Measurements from ENCODE around the gene ASTN2. TPM values are rescaled to one million over a fixed set of nuclear protein-coding genes. Genes with fewer than 3 reads are reported as not detected.

Gene ASTN2
- polyA plus RNA-seq, 1 experiment = 6.6 TPM

DNA sequence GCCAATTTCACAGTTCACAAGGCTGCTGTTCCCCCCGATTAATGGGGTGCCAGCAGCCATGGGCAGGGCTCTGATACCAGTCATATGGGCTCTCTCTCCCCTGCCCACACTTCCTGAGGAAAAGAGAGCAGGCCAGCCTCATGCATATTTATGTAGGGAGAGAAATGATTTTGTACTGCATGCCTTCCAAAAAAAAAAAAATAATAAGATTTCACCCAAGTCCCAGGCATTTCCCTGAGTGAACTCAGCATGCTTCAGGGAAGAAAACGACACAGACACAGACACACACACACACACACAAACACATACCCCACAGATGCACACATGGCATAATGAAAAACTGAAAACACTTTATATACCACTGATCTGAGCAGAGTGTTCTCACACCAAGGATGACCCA lies 232.8 kb downstream of the ASTN2 start:
- DNase-seq (ENCODE audit: low read depth, low spot score) = no peak
- CTCF ChIA-PET = no interaction called here
- POLR2A ChIA-PET = no interaction called here
- H3K4me3 ChIP-seq (ENCODE audit: low read depth, low read length) = no peak overlapping the region
- peaks cover 7% of the 10 kb centered on the region for H3K9me3 ChIP-seq (ENCODE audit: control insufficient read depth, insufficient read depth, low read length)
- H3K27ac ChIP-seq (ENCODE audit: low read depth, low read length) = no peak overlapping the region
- TF ChIP-seq, protein P1, sequence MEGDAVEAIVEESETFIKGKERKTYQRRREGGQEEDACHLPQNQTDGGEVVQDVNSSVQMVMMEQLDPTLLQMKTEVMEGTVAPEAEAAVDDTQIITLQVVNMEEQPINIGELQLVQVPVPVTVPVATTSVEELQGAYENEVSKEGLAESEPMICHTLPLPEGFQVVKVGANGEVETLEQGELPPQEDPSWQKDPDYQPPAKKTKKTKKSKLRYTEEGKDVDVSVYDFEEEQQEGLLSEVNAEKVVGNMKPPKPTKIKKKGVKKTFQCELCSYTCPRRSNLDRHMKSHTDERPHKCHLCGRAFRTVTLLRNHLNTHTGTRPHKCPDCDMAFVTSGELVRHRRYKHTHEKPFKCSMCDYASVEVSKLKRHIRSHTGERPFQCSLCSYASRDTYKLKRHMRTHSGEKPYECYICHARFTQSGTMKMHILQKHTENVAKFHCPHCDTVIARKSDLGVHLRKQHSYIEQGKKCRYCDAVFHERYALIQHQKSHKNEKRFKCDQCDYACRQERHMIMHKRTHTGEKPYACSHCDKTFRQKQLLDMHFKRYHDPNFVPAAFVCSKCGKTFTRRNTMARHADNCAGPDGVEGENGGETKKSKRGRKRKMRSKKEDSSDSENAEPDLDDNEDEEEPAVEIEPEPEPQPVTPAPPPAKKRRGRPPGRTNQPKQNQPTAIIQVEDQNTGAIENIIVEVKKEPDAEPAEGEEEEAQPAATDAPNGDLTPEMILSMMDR (IDR thresholded peaks at IDR 0.05; ENCODE audit: low read depth, low read length) = no peak
- no peaks in the 10 kb centered on the region for H3K27me3 ChIP-seq (ENCODE audit: control insufficient read depth, insufficient read depth, low read length)

DNA sequence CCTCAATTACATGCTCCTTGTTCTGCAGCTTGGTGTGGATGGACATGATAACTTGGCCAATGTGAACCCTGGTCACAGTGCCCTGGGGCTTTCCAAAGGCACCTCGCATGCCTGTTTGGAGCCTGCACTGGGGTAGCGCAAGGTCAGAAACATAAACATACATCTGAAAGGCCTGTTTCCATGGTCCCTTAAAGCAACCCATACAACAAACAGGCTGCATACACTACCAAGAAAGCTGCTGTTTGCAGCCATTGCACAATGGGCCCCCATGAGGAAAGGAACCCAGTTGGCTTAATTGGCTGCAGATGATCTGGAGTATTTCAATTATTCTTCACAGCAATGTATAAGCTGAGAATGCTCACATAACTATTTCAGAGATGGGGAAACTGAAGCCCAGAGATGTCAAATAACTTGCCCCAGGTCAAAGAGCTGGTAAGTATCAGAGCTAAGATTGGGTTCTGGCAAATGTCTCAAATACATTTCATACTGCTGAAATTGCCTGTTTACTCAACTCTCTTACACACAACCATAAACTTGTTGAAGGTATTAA lies 233.9 kb downstream of the ASTN2 start:
- no peaks in the 10 kb centered on the region for H3K27me3 ChIP-seq (ENCODE audit: control insufficient read depth, insufficient read depth, low read length)
- ChIA-PET CTCF (no interaction called here), POLR2A (no interaction called here)
- no peak overlapping the region for H3K4me3 ChIP-seq (ENCODE audit: low read depth, low read length)
- no peak for DNase-seq (ENCODE audit: low read depth, low spot score)
- TF ChIP-seq, protein P1 (IDR thresholded peaks at IDR 0.05; ENCODE audit: low read depth, low read length) = no peak
- no peak overlapping the region for H3K27ac ChIP-seq (ENCODE audit: low read depth, low read length)
- peaks cover 7% of the 10 kb centered on the region for H3K9me3 ChIP-seq (ENCODE audit: control insufficient read depth, insufficient read depth, low read length)

DNA sequence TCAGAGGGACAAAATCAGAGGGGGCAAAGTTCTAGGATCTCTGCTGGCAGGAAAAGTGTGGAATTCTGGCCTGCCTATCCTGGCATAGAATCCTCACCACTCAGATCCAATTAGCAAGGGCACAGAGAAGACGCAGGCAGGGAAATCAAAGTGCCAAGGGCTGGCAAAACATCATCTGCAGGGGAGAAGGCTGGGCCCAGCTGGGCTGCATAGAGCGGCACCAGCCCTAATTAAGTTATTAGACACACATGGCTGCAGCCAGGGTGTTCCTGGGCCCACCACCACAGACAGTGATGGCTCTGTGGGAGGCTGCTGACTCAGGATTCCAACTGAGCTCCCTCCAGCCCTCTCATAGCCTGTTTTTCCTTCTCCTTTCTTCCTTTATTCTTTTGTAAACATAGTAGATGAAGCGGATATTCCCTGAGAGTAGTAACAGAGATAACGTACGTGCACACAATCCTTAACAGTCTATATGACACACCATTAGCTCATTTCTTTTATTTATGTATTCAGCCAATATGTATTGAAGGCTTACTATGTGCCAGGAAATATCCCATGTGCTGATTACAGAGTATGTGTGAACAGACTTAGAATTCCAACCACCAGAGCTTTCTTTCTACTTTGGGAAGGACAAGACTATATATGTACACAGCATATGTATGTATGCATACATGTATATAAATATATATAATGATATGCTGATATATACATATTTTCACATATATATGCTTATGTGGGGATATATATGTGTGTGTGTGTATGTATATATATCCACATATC lies 236.1 kb downstream of the ASTN2 start:
- peaks cover 5% of the 10 kb centered on the region for H3K9me3 ChIP-seq (ENCODE audit: control insufficient read depth, insufficient read depth, low read length)
- no peak for DNase-seq (ENCODE audit: low read depth, low spot score)
- TF ChIP-seq, protein P1 (IDR thresholded peaks at IDR 0.05; ENCODE audit: low read depth, low read length) = no peak
- CTCF ChIA-PET = interaction anchor here (1.4 kb wide), 1 partner anchor 19 kb away, joined by 4 read pairs; no protein-coding TSS in a partner anchor
- POLR2A ChIA-PET = no interaction called here
- H3K27me3 ChIP-seq (ENCODE audit: control insufficient read depth, insufficient read depth, low read length) = no peaks in the 10 kb centered on the region
- no peak overlapping the region for H3K4me3 ChIP-seq (ENCODE audit: low read depth, low read length)
- no peak overlapping the region for H3K27ac ChIP-seq (ENCODE audit: low read depth, low read length)

- Histone ChIP-seq H3K27me3 (ENCODE audit: control insufficient read depth, insufficient read depth, low read length) (no peaks in the 10 kb centered on the region), H3K27ac (ENCODE audit: low read depth, low read length) (no peak overlapping the region), H3K9me3 (ENCODE audit: control insufficient read depth, insufficient read depth, low read length) (no peaks in the 10 kb centered on the region), H3K4me3 (ENCODE audit: low read depth, low read length) (no peak overlapping the region)
- TF ChIP-seq, protein P1 (IDR thresholded peaks at IDR 0.05; ENCODE audit: low read depth, low read length) = no peak
- CTCF ChIA-PET = no interaction called here
- DNase-seq (ENCODE audit: low read depth, low spot score) = no peak
- POLR2A ChIA-PET = no interaction called here
Measured at GRCh38 chr9:117170567-117170966, 244.3 kb downstream of the ASTN2 start.

DNA sequence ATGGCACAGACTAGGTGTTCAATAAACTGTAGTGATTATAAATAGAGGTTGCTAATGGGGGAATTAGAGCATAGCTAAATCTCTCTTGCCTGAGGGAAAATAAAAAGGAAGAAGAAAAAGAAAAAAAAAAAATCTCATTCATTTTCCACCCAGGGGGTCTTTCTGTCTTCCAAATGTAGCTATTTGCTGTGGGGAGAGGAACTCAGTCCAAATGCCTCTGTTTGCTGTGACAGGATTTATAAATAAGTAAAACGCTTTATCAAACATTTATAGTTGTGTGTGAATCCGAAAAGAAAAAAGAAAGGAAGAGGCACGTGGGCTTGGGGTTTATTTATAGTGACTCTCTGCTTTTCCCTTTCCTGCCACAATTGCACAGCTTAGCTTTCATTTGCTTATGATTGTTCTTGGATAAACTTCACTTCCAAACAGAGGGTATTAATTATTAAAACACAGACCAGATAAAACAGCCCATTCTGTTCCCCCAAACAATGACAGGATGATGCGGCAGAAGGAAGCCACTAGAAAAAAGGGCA lies 245.7 kb downstream of the ASTN2 start:
- DNase-seq (ENCODE audit: low read depth, low spot score) = no peak
- H3K27me3 ChIP-seq (ENCODE audit: control insufficient read depth, insufficient read depth, low read length) = no peaks in the 10 kb centered on the region
- CTCF ChIA-PET = no interaction called here
- H3K4me3 ChIP-seq (ENCODE audit: low read depth, low read length) = no peak overlapping the region
- no peaks in the 10 kb centered on the region for H3K9me3 ChIP-seq (ENCODE audit: control insufficient read depth, insufficient read depth, low read length)
- POLR2A ChIA-PET = no interaction called here
- H3K27ac ChIP-seq (ENCODE audit: low read depth, low read length) = no peak overlapping the region
- TF ChIP-seq, protein P1 (IDR thresholded peaks at IDR 0.05; ENCODE audit: low read depth, low read length) = no peak

All from AG04450 (cell line).